ENCODE data around the gene UBE2O. TPM values are rescaled to one million over a fixed set of nuclear protein-coding genes. Genes with fewer than 3 reads are reported as not detected.

UBE2O gene
- total RNA-seq, 2 donors from 2014 or later, result 17.1 to 30.3 TPM

DNA sequence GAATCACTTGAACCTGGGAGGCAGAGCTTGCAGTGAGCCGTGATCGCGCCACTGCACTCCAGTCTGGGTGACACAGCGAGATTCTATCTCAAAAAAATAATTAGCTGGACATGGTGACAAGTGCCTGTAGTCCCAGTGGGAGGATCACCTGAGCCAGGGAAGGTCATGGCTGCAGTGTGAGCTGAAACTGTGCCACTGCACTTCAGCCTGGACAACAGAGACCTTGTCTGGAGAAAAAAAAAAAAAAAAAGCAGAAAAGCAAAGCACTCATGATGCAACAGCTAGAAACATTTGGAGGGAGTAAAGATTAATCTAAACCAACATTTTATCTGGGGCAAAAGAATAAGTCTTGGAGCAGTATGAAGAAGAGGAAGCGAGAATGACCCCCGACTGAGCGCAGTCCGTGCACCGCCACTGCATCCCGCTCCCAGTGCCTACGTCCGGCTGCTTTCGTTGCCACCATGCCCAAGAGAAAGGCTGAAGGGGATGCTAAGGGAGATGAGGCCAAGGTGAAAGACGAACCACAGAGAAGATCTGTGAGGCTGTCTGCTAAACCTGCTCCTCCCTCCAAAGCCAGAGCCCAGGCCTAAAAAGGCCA is 107.5 kb downstream of the UBE2O start:
- no peaks in the 10 kb centered on the region for H3K9me3 ChIP-seq
- H3K27me3 ChIP-seq, result no peaks in the 10 kb centered on the region
- peak overlapping the region in 1 of 4 donors; percentile 32 for H3K27ac ChIP-seq
- H3K36me3 ChIP-seq (replicated peaks in 1 of 2; ENCODE audit: insufficient read depth in 1 of 2, low read depth in 2 of 2), result peaks cover 0 to 7% of the 10 kb centered on the region in 2 donors
- no peak for TF ChIP-seq POLR2A (IDR thresholded peaks at IDR 0.05)
- TF ChIP-seq, protein P1, sequence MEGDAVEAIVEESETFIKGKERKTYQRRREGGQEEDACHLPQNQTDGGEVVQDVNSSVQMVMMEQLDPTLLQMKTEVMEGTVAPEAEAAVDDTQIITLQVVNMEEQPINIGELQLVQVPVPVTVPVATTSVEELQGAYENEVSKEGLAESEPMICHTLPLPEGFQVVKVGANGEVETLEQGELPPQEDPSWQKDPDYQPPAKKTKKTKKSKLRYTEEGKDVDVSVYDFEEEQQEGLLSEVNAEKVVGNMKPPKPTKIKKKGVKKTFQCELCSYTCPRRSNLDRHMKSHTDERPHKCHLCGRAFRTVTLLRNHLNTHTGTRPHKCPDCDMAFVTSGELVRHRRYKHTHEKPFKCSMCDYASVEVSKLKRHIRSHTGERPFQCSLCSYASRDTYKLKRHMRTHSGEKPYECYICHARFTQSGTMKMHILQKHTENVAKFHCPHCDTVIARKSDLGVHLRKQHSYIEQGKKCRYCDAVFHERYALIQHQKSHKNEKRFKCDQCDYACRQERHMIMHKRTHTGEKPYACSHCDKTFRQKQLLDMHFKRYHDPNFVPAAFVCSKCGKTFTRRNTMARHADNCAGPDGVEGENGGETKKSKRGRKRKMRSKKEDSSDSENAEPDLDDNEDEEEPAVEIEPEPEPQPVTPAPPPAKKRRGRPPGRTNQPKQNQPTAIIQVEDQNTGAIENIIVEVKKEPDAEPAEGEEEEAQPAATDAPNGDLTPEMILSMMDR (IDR thresholded peaks at IDR 0.05), result no peak
- intact Hi-C loops (cut with DNase I), result no loop called here
- WGBS, 2 donors, result 68 to 85% methylated on average over 14 of the region's 14 CpGs
- no peaks in the 10 kb centered on the region for H3K4me1 ChIP-seq
- DNase-seq (peak in 1 of 4 donors; percentile 20), ATAC-seq (peak; percentile 45)
- no peak overlapping the region for H3K4me3 ChIP-seq

DNA sequence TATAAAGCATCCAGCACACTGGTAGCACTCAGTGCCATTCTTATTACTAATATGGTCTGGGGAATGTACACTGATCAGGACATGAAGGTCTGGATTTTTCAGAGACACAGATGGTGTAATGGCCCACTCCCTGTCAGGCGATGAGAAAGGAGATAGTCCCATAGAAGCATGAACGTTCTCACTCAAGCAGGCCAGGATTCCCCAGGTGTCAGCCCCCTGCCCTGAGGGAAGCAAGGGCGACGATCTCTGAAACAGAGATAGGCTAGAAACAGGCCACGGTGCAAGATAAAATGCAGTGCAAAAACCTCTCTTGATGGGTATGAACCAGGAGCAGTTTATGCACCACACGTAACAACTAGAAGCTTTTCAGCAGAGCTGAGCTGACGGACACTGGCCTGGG is 109.8 kb downstream of the UBE2O start:
- intact Hi-C loops (cut with DNase I), result no loop called here
- H3K27me3 ChIP-seq, result no peaks in the 10 kb centered on the region
- DNase-seq (no peak), ATAC-seq (no peak)
- no peak overlapping the region for H3K4me3 ChIP-seq
- no peaks in the 10 kb centered on the region for H3K4me1 ChIP-seq
- TF ChIP-seq POLR2A (IDR thresholded peaks at IDR 0.05), result no peak
- TF ChIP-seq, protein P1 (IDR thresholded peaks at IDR 0.05), result no peak
- peaks cover 0 to 7% of the 10 kb centered on the region in 2 donors for H3K36me3 ChIP-seq (replicated peaks in 1 of 2; ENCODE audit: insufficient read depth in 1 of 2, low read depth in 2 of 2)
- H3K9me3 ChIP-seq, result no peaks in the 10 kb centered on the region
- no peak overlapping the region for H3K27ac ChIP-seq
- whole genome bisulfite sequencing, 2 donors, result 85 to 92% methylated on average over 7 of the region's 7 CpGs

DNA sequence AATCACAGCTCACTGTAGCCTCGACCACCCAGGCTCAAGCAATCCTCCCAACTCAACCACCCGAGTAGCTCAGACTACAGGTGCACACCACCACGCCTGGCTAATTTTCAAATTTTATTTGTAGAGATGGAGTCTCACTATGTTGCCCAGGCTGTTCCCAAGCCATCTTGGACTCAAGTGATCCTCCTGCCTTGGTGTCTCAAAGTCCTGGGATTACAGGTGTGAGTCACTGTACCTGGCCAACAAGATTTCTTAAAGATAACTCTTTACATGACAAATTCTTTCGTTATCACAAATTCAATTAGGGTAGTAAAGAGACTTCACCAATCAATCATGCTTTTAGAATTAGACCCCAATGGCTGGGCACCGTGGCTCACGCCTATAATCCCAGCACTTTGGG is 111.7 kb downstream of the UBE2O start:
- Histone ChIP-seq H3K4me3 (no peak overlapping the region), H3K36me3 (replicated peaks in 1 of 2; ENCODE audit: insufficient read depth in 1 of 2, low read depth in 2 of 2) (peaks cover 0 to 4% of the 10 kb centered on the region in 2 donors), H3K27ac (no peak overlapping the region), H3K4me1 (no peaks in the 10 kb centered on the region), H3K9me3 (no peaks in the 10 kb centered on the region), H3K27me3 (no peaks in the 10 kb centered on the region)
- ATAC-seq, result no peak
- 87 to 90% methylated on average over 6 of the region's 6 CpGs for WGBS, 2 donors
- intact Hi-C loops (cut with DNase I), result no loop called here
- TF ChIP-seq, protein P1 (IDR thresholded peaks at IDR 0.05), result no peak
- no peak for TF ChIP-seq POLR2A (IDR thresholded peaks at IDR 0.05)
- DNase-seq, result no peak

Other genes starting within 250 kb of the UBE2O start
- 10 to 100 TPM in 1 of 2 donors, 1 to 10 TPM in 1; 4.7 to 29.3 TPM for gene RNF157, start 212.7 kb downstream of the UBE2O start, total RNA-seq
- 1 to 10 TPM; 4.2 to 7.3 TPM for gene UBALD2, start 187.8 kb downstream of the UBE2O start, total RNA-seq
- gene QRICH2, start 144.9 kb downstream of the UBE2O start, total RNA-seq, result 1 to 10 TPM in 1 of 2 donors, under 1 TPM in 1; 0.66 to 1.6 TPM
- 10 to 100 TPM; 34.8 to 55.7 TPM for gene PRPSAP1, start 99.2 kb downstream of the UBE2O start, total RNA-seq
- 10 to 100 TPM; 12.2 to 46.5 TPM for gene SPHK1, start 68.5 kb downstream of the UBE2O start, total RNA-seq
- gene AANAT, start 14.5 kb upstream of the UBE2O start, total RNA-seq, result not detected
- 10 to 100 TPM; 23.1 to 48.1 TPM for gene RHBDF2, start 48.3 kb upstream of the UBE2O start, total RNA-seq
- gene CYGB, start 84.6 kb upstream of the UBE2O start, total RNA-seq, result 10 to 100 TPM in 1 of 2 donors, 1 to 10 TPM in 1; 9.6 to 21.1 TPM
- gene PRCD, start 86.9 kb upstream of the UBE2O start, total RNA-seq, result 1 to 10 TPM in 1 of 2 donors, under 1 TPM in 1; 0.52 to 4.6 TPM
- gene ST6GALNAC2, start 132.7 kb upstream of the UBE2O start, total RNA-seq, result 10 to 100 TPM in 1 of 2 donors, 1 to 10 TPM in 1; 6.9 to 10.1 TPM
- 10 to 100 TPM in 1 of 2 donors, 1 to 10 TPM in 1; 9.3 to 13.5 TPM for gene ST6GALNAC1, start 190.6 kb upstream of the UBE2O start, total RNA-seq

Data from body of pancreas (tissue), 4 donors.